ENCODE data around the gene E2F6. TPM values are rescaled to one million over a fixed set of nuclear protein-coding genes. Genes with fewer than 3 reads are reported as not detected.

Gene E2F6
- polyA plus RNA-seq, 1 of the 3 experiments (the other 2 are of a cell fraction) = 15.3 TPM

DNA sequence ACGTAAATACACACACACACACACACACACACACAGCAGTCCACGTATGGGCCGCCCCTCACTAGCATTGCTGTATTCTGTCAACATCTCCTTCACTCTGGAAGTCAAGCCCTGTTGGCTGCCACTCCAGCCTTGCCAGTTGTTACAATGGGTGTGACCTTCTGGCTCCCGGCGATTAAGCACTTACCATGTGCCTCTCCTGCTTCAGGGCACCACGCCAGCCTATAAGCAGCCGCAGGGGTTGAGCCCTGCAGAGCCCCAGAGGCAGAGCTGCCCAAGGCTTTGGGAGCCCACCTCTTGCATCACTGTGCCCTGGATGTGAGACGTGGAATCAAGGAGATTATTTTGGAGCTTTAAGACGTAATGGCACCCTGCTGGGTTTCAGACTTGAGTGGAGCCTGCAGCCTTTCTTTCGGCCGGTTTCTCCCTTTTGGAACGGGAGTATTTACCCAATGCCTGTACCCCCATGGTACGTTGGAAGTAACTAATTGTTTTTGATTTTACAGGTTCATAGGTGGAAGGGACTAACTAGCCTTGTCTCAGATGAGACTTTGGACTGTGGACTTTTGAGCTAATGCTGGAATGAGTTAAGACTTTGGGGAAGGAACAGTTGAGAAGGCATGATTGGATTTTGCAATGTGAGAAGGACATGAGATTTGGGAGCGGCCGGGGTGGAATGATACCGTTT is 67.1 kb downstream of the E2F6 start:
- WGBS (ENCODE audit: low lambda C conversion rate) = 87% methylated on average over 15 of the region's 16 CpGs
- ChIA-PET POLR2A (no interaction called here), CTCF (interaction anchor here (1.0 to 2.1 kb wide), 6 partner anchors 9 to 566 kb away, joined by 3 to 9 read pairs (median 4); a partner anchor contains a TSS)

DNA sequence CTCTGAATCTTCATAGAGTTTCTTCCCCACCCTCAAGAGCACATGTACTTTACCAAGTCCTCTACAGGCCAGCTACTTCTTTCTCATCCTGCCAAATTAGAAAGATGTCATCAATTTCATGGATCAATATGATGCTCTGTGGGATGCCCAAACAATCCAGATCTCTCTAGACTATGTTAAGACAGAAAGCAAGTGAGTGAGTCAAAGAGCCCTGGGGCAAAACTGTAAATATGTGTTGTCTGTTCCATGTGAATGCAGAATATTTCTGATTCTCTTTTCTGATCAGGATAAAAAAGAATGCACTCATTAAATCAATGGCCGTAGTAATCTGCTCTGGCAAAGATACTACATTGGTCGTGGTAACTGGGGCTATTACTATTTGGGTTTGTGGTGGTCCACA is 68.4 kb downstream of the E2F6 start:
- Histone ChIP-seq H3K4me3 (ENCODE audit: low read depth in 2 of 2, low read length in 1 of 2) (no peak overlapping the region), H3K4me1 (ENCODE audit: control insufficient read depth in 1 of 2, insufficient read depth in 2 of 2, low read depth in 1 of 2, low read length in 1 of 2) (peaks cover 0 to 13% of the 10 kb centered on the region in 2 experiments; a peak in 1 of 4 replicates), H3K27me3 (ENCODE audit: insufficient read depth) (no peaks in the 10 kb centered on the region), H4K20me1 (ENCODE audit: insufficient read depth) (no peaks in the 10 kb centered on the region), H3F3A (replicated peaks; ENCODE audit: insufficient read depth) (no peaks in the 10 kb centered on the region), H3K9me2 (no peaks in the 10 kb centered on the region), H3K36me3 (replicated peaks in 1 of 2; ENCODE audit: control insufficient read depth in 1 of 2, insufficient read depth in 2 of 2, low read length in 1 of 2) (no peaks in the 10 kb centered on the region), H2AFZ (ENCODE audit: low read depth) (no peak overlapping the region), H3K79me2 (ENCODE audit: insufficient read depth) (no peaks in the 10 kb centered on the region), H3K4me2 (no peak overlapping the region), H3K9me3 (no peaks in the 10 kb centered on the region), H3K27ac (ENCODE audit: low read depth in 2 of 2, low read length in 1 of 2) (no peak overlapping the region), H3K9ac (no peak overlapping the region)
- TF ChIP-seq RCOR1 (IDR thresholded peaks at IDR 0.05; ENCODE audit: low read length) (no peak), EP300 (IDR thresholded peaks at IDR 0.05; ENCODE audit: borderline replicate concordance in 1 of 2, low read depth in 1 of 2, low read length in 1 of 2) (no peak), TCF12 (IDR thresholded peaks at IDR 0.05) (no peak), MXI1 (IDR thresholded peaks at IDR 0.05; ENCODE audit: low read depth, low read length) (no peak), EZH2phosphoT487 (IDR thresholded peaks at IDR 0.05; ENCODE audit: borderline replicate concordance, low read depth) (no peak), SIN3A (IDR thresholded peaks at IDR 0.05; ENCODE audit: borderline replicate concordance, low read depth, low read length) (no peak), TEAD4 (IDR thresholded peaks at IDR 0.05; ENCODE audit: borderline replicate concordance, insufficient read depth) (no peak), FOXJ3 (CRISPR knock-in tag; IDR thresholded peaks at IDR 0.05) (no peak), JUND (IDR thresholded peaks at IDR 0.05) (no peak), POLR2AphosphoS5 (IDR thresholded peaks at IDR 0.05; ENCODE audit: low read depth, low read length) (no peak), GATA2 (CRISPR knock-in tag; IDR thresholded peaks at IDR 0.05) (no peak), TAF1 (IDR thresholded peaks at IDR 0.05; ENCODE audit: borderline replicate concordance, low read depth, low read length) (no peak), GABPA (IDR thresholded peaks at IDR 0.05; ENCODE audit: low read depth) (no peak)
- TF ChIP-seq, protein P1, sequence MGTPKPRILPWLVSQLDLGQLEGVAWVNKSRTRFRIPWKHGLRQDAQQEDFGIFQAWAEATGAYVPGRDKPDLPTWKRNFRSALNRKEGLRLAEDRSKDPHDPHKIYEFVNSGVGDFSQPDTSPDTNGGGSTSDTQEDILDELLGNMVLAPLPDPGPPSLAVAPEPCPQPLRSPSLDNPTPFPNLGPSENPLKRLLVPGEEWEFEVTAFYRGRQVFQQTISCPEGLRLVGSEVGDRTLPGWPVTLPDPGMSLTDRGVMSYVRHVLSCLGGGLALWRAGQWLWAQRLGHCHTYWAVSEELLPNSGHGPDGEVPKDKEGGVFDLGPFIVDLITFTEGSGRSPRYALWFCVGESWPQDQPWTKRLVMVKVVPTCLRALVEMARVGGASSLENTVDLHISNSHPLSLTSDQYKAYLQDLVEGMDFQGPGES (IDR thresholded peaks at IDR 0.05; ENCODE audit: low read depth, low read length) = no peak
- TF ChIP-seq, protein P2, sequence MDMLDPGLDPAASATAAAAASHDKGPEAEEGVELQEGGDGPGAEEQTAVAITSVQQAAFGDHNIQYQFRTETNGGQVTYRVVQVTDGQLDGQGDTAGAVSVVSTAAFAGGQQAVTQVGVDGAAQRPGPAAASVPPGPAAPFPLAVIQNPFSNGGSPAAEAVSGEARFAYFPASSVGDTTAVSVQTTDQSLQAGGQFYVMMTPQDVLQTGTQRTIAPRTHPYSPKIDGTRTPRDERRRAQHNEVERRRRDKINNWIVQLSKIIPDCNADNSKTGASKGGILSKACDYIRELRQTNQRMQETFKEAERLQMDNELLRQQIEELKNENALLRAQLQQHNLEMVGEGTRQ (IDR thresholded peaks at IDR 0.05; ENCODE audit: borderline replicate concordance, low read depth, low read length) = no peak
- TF ChIP-seq, protein P3, sequence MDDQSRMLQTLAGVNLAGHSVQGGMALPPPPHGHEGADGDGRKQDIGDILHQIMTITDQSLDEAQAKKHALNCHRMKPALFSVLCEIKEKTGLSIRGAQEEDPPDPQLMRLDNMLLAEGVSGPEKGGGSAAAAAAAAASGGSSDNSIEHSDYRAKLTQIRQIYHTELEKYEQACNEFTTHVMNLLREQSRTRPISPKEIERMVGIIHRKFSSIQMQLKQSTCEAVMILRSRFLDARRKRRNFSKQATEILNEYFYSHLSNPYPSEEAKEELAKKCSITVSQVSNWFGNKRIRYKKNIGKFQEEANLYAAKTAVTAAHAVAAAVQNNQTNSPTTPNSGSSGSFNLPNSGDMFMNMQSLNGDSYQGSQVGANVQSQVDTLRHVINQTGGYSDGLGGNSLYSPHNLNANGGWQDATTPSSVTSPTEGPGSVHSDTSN (IDR thresholded peaks at IDR 0.05) = no peak
- no peak for DNase-seq
- POLR2A ChIA-PET = no interaction called here
- WGBS (ENCODE audit: low lambda C conversion rate) = 78% methylated on average over 2 of the region's 2 CpGs
- CTCF ChIA-PET = interaction anchor here (0.7 to 2.4 kb wide), 6 partner anchors 10 to 273 kb away, joined by 3 to 10 read pairs (median 6); a partner anchor contains a TSS

More for the DNA sequence above, 67.1 kb downstream of the E2F6 start:
- H3K9me2 ChIP-seq = no peaks in the 10 kb centered on the region
- TF ChIP-seq RCOR1 (IDR thresholded peaks at IDR 0.05; ENCODE audit: low read length) (no peak), NFIC (IDR thresholded peaks at IDR 0.05; ENCODE audit: borderline replicate concordance) (no peak), RFX5 (IDR thresholded peaks at IDR 0.05; ENCODE audit: low read length) (no peak)
- H3K9me3 ChIP-seq = no peaks in the 10 kb centered on the region
- H3K4me1 ChIP-seq (ENCODE audit: control insufficient read depth in 1 of 2, insufficient read depth in 2 of 2, low read depth in 1 of 2, low read length in 1 of 2) = peaks cover 3 to 16% of the 10 kb centered on the region in 2 experiments; a peak in 1 of 4 replicates
- H3K4me2 ChIP-seq = no peak overlapping the region
- H3K4me3 ChIP-seq (ENCODE audit: low read depth in 2 of 2, low read length in 1 of 2) = no peak overlapping the region
- no peak overlapping the region for H2AFZ ChIP-seq (ENCODE audit: low read depth)
- no peaks in the 10 kb centered on the region for H4K20me1 ChIP-seq (ENCODE audit: insufficient read depth)
- no peak overlapping the region for H3K27ac ChIP-seq (ENCODE audit: low read depth in 2 of 2, low read length in 1 of 2)
- no peaks in the 10 kb centered on the region for H3K27me3 ChIP-seq (ENCODE audit: insufficient read depth)
- DNase-seq = no peak
- H3K36me3 ChIP-seq (replicated peaks in 1 of 2; ENCODE audit: control insufficient read depth in 1 of 2, insufficient read depth in 2 of 2, low read length in 1 of 2) = no peaks in the 10 kb centered on the region
- no peak overlapping the region for H3K9ac ChIP-seq
- no peaks in the 10 kb centered on the region for H3K79me2 ChIP-seq (ENCODE audit: insufficient read depth)
- H3F3A ChIP-seq (replicated peaks; ENCODE audit: insufficient read depth) = no peaks in the 10 kb centered on the region

Measured in SK-N-SH (cell line).